Adipose tissue (tissue), 3 donors: Measurements from ENCODE around the gene HDAC1. TPM values are rescaled to one million over a fixed set of nuclear protein-coding genes. Genes with fewer than 3 reads are reported as not detected.

ENCODE experiments used
- H3K27ac ChIP-seq: one replicate; pipeline ENCODE4 v1.5.1; 2013; ENCODE audit warnings: low read depth, low read length
- WGBS, 3 donors: extraction: QIAGEN DNeasy Blood & Tissue Kit; methylation state at CpG; one replicate each; pipeline ENCODE4 v1.1.7; 2013; 5-methylcytosine and 5-hydroxymethylcytosine counted together
- polyA plus RNA-seq, 3 donors: library from polyadenylated mRNA; stranded (reverse); fragments of 200-250 nt; gene quantifications; one replicate each; pipeline ENCODE4 v1.2.3, GENCODE V29; 2013
- donor health status: healthy with polysubstance abuse.
- donor health status: Bipolar disorder and iron deficiency.
- donor health status: healthy.

HDAC1 gene
- polyA plus RNA-seq, 3 donors, result 35.3 to 43.9 (median 42.1) TPM

- WGBS, 3 donors, result 28 to 76% (median 32%) methylated on average over 7 to 8 of the region's 8 CpGs
- H3K27ac ChIP-seq, result no peak overlapping the region
Observed at GRCh38 chr1:32336963-32337675, 45.2 kb downstream of the HDAC1 start.

- H3K27ac ChIP-seq, result no peak overlapping the region
Observed at GRCh38 chr1:32337855-32338636, 46.2 kb downstream of the HDAC1 start.

GRCh38 chr1:32338637-32339145 is 46.8 kb downstream of the HDAC1 start:
- 73 to 86% (median 79%) methylated on average over 14 of the region's 14 CpGs for WGBS, 3 donors
- H3K27ac ChIP-seq, result no peak overlapping the region

More at GRCh38 chr1:32337855-32338636, 46.2 kb downstream of the HDAC1 start:
- WGBS, 3 donors, result 54 to 61% (median 59%) methylated on average over 15 to 16 of the region's 16 CpGs

GRCh38 chr1:32339363-32339978 is 47.6 kb downstream of the HDAC1 start:
- 62 to 72% (median 62%) methylated on average over 5 of the region's 5 CpGs for WGBS, 3 donors
- H3K27ac ChIP-seq, result no peak overlapping the region

GRCh38 chr1:32341186-32341757 is 49.4 kb downstream of the HDAC1 start:
- 90 to 94% (median 92%) methylated on average over 11 of the region's 11 CpGs for WGBS, 3 donors
- no peak overlapping the region for H3K27ac ChIP-seq

- H3K27ac ChIP-seq, result no peak overlapping the region
- WGBS, 3 donors, result 74 to 78% (median 75%) methylated on average over 5 of the region's 5 CpGs
Observed at GRCh38 chr1:32341971-32342370, 50.1 kb downstream of the HDAC1 start.

GRCh38 chr1:32342704-32343103 is 50.8 kb downstream of the HDAC1 start:
- WGBS, 3 donors, result 91 to 96% (median 95%) methylated on average over 10 of the region's 10 CpGs
- no peak overlapping the region for H3K27ac ChIP-seq

GRCh38 chr1:32345289-32345827 is 53.5 kb downstream of the HDAC1 start:
- WGBS, 3 donors, result 24 to 26% (median 24%) methylated on average over 8 of the region's 8 CpGs

GRCh38 chr1:32346532-32347157 is 54.8 kb downstream of the HDAC1 start:
- H3K27ac ChIP-seq, result no peak overlapping the region
- 81 to 90% (median 87%) methylated on average over 9 of the region's 9 CpGs for WGBS, 3 donors

More at GRCh38 chr1:32345289-32345827, 53.5 kb downstream of the HDAC1 start:
- H3K27ac ChIP-seq, result no peak overlapping the region

- H3K27ac ChIP-seq, result no peak overlapping the region
- WGBS, 3 donors, result 31 to 75% (median 33%) methylated on average over 8 of the region's 8 CpGs
Observed at GRCh38 chr1:32349211-32349708, 57.4 kb downstream of the HDAC1 start.

- 20 to 24% (median 21%) methylated on average over 26 to 28 of the region's 28 CpGs for WGBS, 3 donors
- no peak overlapping the region for H3K27ac ChIP-seq
Observed at GRCh38 chr1:32350785-32351398, 59.0 kb downstream of the HDAC1 start.

- no peak overlapping the region for H3K27ac ChIP-seq
- WGBS, 3 donors, result 0 to 2% (median 2%) methylated on average over 62 to 75 of the region's 75 CpGs
Observed at GRCh38 chr1:32351399-32352238, 59.7 kb downstream of the HDAC1 start.

GRCh38 chr1:32352239-32352745 is 60.4 kb downstream of the HDAC1 start:
- 32 to 50% (median 46%) methylated on average over 8 of the region's 8 CpGs for WGBS, 3 donors

GRCh38 chr1:32352831-32353383 is 61.0 kb downstream of the HDAC1 start:
- 61 to 73% (median 61%) methylated on average over 2 of the region's 2 CpGs for WGBS, 3 donors
- H3K27ac ChIP-seq, result no peak overlapping the region

More at GRCh38 chr1:32352239-32352745, 60.4 kb downstream of the HDAC1 start:
- no peak overlapping the region for H3K27ac ChIP-seq

- 39 to 80% (median 40%) methylated on average over 2 of the region's 2 CpGs for WGBS, 3 donors
- H3K27ac ChIP-seq, result no peak overlapping the region
Observed at GRCh38 chr1:32353431-32353830, 61.5 kb downstream of the HDAC1 start.
